MCF 10A (cell line): ENCODE data around the gene TAOK3. TPM values are rescaled to one million over a fixed set of nuclear protein-coding genes. Genes with fewer than 3 reads are reported as not detected.

Experiments used
- BruUV-seq: library from RNA; stranded (reverse); fragments of 400-500 nt; replicated peaks from 2 replicates; lab custom pipeline; 2021; lab: Mats Ljungman, UMichigan
- CTCF ChIA-PET: fragments of 300-600 bp; sonication (Branson Sonifier 250); formaldehyde crosslinking; extraction: SDS; loops from one replicate; lab custom pipeline; 2021; ENCODE audit warnings: antibody characterized with exemption, inconsistent platforms; lab: Yijun Ruan, JAX
- POLR2A ChIA-PET: fragments of 300-600, 350-650 bp; sonication (Branson Sonifier 250); formaldehyde crosslinking; extraction: SDS; loops from one replicate; lab custom pipeline; 2020; ENCODE audit warnings: antibody characterized with exemption, inconsistent platforms; lab: Yijun Ruan, JAX
- DNase-seq: peaks from one replicate; pipeline ENCODE4 v3.0.0-alpha.2; 2018; ENCODE audit not compliant: unreplicated experiment
- H3K27ac Mint-ChIP-seq: one replicate; pipeline ENCODE4 v1.8.0; 2022; ENCODE audit warnings: mild to moderate bottlenecking, low read depth, mixed read lengths; ENCODE audit not compliant: unreplicated experiment
- H3K27me3 Mint-ChIP-seq: one replicate; pipeline ENCODE4 v1.8.0; 2022; ENCODE audit warnings: mixed read lengths; ENCODE audit not compliant: insufficient read depth, unreplicated experiment
- H3K36me3 Mint-ChIP-seq: one replicate; pipeline ENCODE4 v1.8.0; 2022; ENCODE audit warnings: mild to moderate bottlenecking, moderate library complexity, mixed read lengths; ENCODE audit not compliant: insufficient read depth, unreplicated experiment
- H3K4me1 Mint-ChIP-seq: one replicate; pipeline ENCODE4 v1.8.0; 2022; ENCODE audit warnings: mixed read lengths; ENCODE audit not compliant: insufficient read depth, unreplicated experiment
- H3K4me3 Mint-ChIP-seq: one replicate; pipeline ENCODE4 v1.8.0; 2022; ENCODE audit warnings: mild to moderate bottlenecking, moderate library complexity, mixed read lengths; ENCODE audit not compliant: unreplicated experiment
- H3K9me3 Mint-ChIP-seq: one replicate; pipeline ENCODE4 v1.8.0; 2022; ENCODE audit warnings: mixed read lengths; ENCODE audit not compliant: unreplicated experiment
- CTCF ChIP-seq: fragments of 200-600 bp; IDR thresholded peaks from one replicate; pipeline ENCODE4 v1.8.0; 2022; ENCODE audit warnings: antibody characterized with exemption, mild to moderate bottlenecking; ENCODE audit not compliant: unreplicated experiment
- intact Hi-C: fragments of 100-400 bp; cut with micrococcal nuclease; formaldehyde crosslinking; loops from 2 replicates; pipeline ENCODE4 v1.14.1; 2022
- total RNA-seq: library from RNA; stranded (reverse); gene quantifications from 2 replicates; pipeline ENCODE4 v1.2.3, GENCODE V29; 2022

The TAOK3 gene
- total RNA-seq, 1 experiment from 2014 or later, result 28.6 TPM

DNA sequence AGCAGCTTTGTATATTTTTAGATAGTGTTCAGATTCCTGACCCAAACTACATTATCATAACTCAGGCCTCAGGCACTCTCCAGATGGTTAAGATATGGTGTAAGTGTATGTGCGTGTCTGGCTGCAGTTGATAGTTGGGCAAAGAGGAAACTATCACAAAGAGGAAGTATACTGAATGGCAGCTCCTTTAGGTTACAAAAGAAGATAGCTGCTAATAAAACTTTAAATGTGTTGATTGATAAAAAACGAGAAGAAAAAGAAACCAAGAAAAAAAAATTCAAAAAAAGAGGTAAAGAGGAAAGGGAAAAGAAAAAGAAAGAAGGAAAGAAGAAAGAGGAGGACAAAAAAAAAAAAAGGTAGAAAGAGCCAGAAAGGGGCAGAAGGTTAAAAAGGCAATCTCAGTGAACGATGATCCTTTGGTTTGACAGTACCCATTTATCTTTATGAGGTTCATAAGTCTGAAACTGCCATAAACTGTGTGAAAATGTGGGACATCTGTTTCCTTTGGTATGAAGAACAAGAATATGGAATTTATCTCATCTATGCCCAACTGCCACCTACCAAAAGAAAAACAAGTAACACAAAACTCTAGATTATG is 42.2 kb downstream of the TAOK3 start:
- ChIA-PET CTCF (interaction anchor here (0.7 to 3.2 kb wide), 2 partner anchors 25 to 46 kb away, joined by 3 to 10 read pairs; partner anchors contain the start of gene SUDS3), POLR2A (no interaction called here)
- Mint-ChIP-seq H3K4me1 (peaks cover 6% of the 10 kb centered on the region), H3K4me3 (no peak overlapping the region), H3K27ac (peak overlapping the region; percentile 20), H3K9me3 (peaks cover 7% of the 10 kb centered on the region), H3K36me3 (no peaks in the 10 kb centered on the region), H3K27me3 (no peaks in the 10 kb centered on the region)
- no peak for DNase-seq
- intact Hi-C loops, result no loop called here
- TF ChIP-seq CTCF, result no peak
- no TSS peak for BruUV-seq

DNA sequence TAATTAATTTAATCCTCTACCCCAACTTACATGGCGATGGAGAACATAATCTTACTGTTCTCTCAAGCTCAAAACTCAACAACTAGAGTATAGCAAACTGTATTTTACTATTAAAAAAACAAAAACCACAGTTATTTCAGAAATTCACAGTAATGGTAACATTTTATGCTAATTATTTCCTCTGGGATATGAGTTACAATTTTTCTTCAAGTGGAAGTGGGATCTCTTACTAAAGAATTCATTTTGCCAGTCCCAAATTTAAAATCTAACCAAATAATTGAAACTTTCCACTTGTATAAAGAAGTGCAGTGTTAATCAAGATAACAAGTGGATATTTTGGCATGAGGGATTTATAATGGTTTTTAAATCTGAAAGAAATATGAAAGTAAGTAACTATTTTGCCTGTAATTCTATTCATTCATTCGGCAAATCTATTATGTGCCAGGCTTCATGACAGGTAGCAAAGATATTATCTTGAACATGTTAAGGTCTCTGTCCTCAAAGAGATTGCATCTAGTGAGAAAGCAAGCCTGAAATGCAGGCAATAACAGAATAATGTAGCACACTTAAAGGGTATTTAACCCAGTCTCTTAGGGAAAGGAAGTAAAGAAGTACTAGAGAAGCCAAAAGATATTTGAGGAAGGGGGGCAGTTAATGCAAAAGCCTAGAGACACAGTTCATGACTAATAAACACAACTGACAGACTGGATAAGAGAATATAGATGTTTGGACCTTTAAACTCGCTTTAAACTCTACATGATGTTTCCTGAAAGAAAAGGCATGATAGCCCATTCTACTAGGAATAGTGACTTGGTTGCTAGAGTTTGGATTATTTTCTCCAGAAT is 44.0 kb downstream of the TAOK3 start:
- ChIA-PET CTCF (interaction anchor here (0.7 kb wide), 1 partner anchor 16 kb away, joined by 4 read pairs; no protein-coding TSS in a partner anchor), POLR2A (interaction anchor here (1.0 kb wide), 1 partner anchor 22 kb away, joined by 3 read pairs; no protein-coding TSS in a partner anchor)
- no peak for DNase-seq
- intact Hi-C loops, result no loop called here
- TF ChIP-seq CTCF, result no peak
- Mint-ChIP-seq H3K9me3 (peaks cover 7% of the 10 kb centered on the region), H3K36me3 (no peaks in the 10 kb centered on the region), H3K27me3 (no peaks in the 10 kb centered on the region), H3K4me1 (peaks cover 6% of the 10 kb centered on the region), H3K27ac (no peak overlapping the region), H3K4me3 (no peak overlapping the region)
- no TSS peak for BruUV-seq

DNA sequence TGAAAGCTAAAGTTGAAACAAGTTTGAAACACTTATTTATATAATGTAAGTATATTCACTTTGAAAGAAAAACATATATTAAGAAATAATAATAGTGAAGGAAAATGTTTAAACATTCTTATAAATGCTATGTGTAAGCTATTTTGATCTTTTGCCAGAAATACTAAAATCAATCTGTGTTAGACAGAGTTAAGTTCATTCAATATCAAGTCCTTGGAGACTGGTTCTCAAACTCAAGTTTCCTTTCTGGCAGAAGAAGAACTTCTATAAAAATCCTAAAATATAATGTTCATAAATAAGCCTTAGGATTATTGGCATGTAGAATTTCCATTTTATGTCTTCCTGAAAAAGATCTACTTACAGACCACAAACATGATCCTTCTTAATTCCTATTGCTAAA is 45.3 kb downstream of the TAOK3 start:
- ChIA-PET POLR2A (no interaction called here), CTCF (no interaction called here)
- no peak for TF ChIP-seq CTCF
- Mint-ChIP-seq H3K27ac (no peak overlapping the region), H3K4me3 (no peak overlapping the region), H3K36me3 (no peaks in the 10 kb centered on the region), H3K9me3 (peaks cover 7% of the 10 kb centered on the region), H3K4me1 (peaks cover 6% of the 10 kb centered on the region), H3K27me3 (no peaks in the 10 kb centered on the region)
- no TSS peak for BruUV-seq
- no peak for DNase-seq
- intact Hi-C loops, result no loop called here

GRCh38 chr12:118326991-118327390 is 45.7 kb downstream of the TAOK3 start:
- Mint-ChIP-seq H3K4me3 (no peak overlapping the region), H3K27ac (no peak overlapping the region)

More at GRCh38 chr12:118326991-118327390, 45.7 kb downstream of the TAOK3 start:
- Mint-ChIP-seq H3K4me1 (peaks cover 6% of the 10 kb centered on the region), H3K27me3 (no peaks in the 10 kb centered on the region), H3K36me3 (no peaks in the 10 kb centered on the region), H3K9me3 (peaks cover 7% of the 10 kb centered on the region)
- TF ChIP-seq CTCF, result no peak
- DNase-seq, result no peak
- BruUV-seq, result no TSS peak
- intact Hi-C loops, result no loop called here
- CTCF ChIA-PET, result no interaction called here
- POLR2A ChIA-PET, result no interaction called here
